T-helper 1 cell treated with Interleukin-12 subunit alpha and Interleukin-12 subunit beta and Interleukin-4 antibody, amounts not matched to agents 30 ng/mL and 1 ng/mL, for 36 hours (primary cell): ENCODE measurements around the gene PIGQ. TPM values are rescaled to one million over a fixed set of nuclear protein-coding genes. Genes with fewer than 3 reads are reported as not detected.
"Not testable (repeated sequence)": the region's sequence is repeated elsewhere in the genome, so short reads cannot be mapped to it uniquely, and the experiment has no call there.

Experiments
- intact Hi-C: fragments of 100-400 bp; cut with micrococcal nuclease; formaldehyde crosslinking; loops from one replicate; pipeline ENCODE4 v1.15.1; 2024
- total RNA-seq: library from RNA; stranded (reverse); gene quantifications from 2 replicates; pipeline ENCODE4 v1.2.3, GENCODE V29; 2022

PIGQ gene
- total RNA-seq, 1 donor from 2014 or later: 49.8 TPM

DNA sequence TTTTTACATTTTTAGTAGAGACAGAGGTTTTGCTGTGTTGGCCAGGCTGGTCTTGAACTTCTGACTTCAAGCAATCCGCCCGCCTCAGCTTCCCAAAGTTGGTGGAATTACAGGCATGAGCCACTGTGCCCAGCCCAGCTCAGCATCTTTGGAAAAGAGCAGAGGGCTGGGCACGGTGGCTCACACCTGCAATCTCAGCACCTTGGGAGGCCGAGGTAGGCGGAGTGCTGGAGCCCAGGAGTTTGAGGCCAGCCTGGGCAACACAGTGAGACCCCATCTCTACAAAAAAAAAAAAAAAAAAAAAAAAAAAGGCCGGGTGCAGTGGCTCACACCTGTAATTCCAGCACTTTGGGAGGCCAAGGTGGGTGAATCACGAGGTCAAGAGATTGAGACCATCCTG, 27.9 kb downstream of the PIGQ start:
- intact Hi-C loops: not testable (repeated sequence)

DNA sequence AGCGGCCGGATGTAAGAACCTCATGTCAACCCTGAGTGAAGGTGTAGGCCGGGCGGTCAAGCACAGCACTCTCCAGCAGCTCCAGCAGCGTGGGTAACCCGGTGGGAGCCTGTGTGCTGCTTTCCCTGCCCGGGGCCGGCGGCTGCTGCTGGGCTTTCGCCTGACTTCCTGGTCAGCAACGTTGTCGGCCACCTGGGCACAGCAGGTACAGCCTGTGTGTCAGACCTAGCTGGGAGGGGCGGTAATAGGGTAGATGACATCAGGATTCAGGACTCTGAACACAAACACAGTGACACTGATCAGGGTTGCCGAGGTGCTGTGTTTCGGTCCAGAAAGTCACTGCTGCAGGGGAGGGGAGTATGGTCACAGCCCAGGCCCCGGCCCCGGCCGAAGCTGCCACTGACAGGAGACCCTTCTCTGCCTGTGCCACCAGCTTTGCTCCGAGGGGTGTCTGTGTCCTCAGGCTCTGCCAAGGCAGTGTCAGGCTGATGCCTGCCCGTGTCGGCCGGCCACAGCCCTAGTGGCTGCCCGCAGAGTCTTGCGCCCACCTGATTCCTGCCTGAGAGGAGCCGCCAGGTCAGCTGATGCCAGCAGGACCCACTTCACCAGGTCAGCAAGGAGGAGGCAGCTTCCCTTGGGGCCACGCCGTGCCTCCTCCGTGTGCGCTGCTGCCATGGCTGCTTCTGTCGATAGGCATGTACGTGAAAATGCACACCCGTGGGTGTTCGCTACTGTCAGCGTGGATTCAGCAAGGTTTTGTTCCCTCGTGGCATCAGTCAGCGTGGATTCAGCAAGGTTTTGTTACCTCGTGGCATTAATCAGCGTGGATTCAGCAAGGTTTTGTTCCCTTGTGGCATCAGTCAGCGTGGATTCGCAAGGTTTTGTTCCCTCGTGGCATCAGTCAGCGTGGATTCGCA, 29.3 kb downstream of the PIGQ start:
- intact Hi-C loops: no loop called here

DNA sequence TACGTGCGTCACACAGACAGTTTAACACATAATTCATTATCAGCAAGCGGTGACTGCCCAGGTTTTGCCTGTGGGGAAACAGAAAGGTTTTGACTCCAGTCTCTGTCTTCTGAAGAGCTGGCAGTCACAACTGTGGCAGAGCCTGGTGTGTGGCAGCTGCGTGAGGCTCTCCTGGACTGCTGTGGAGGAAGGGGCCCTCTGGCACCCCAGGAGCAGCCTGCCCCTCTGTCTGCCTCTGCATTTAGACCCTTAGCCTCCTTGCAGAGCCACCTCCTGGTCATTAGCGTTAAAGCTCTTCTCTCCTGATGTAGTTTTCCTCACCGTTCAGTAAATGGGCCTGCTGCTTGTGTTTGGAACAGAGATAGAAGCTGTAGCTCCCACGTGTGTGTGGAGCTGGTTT, 31.0 kb downstream of the PIGQ start:
- intact Hi-C loops: no loop called here

DNA sequence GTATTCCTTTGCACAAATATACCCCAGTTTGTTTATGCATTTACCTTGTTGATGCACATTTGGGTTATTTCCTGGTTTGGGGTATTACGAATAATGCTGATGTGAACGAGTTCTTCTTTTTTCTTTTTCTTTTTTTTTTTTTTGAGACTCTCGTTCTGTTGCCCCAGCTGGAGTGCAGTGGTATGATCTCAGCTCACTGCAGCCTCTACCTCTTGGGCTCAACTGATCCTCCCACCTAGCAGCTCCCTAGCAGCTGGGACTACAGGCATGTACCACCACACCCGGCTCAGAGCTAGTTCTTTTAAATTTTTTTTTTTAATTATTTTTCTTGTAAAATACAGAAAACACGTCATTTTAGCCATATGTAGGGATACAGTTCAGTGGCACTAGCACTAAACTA, 34.2 kb downstream of the PIGQ start:
- intact Hi-C loops: no loop called here

DNA sequence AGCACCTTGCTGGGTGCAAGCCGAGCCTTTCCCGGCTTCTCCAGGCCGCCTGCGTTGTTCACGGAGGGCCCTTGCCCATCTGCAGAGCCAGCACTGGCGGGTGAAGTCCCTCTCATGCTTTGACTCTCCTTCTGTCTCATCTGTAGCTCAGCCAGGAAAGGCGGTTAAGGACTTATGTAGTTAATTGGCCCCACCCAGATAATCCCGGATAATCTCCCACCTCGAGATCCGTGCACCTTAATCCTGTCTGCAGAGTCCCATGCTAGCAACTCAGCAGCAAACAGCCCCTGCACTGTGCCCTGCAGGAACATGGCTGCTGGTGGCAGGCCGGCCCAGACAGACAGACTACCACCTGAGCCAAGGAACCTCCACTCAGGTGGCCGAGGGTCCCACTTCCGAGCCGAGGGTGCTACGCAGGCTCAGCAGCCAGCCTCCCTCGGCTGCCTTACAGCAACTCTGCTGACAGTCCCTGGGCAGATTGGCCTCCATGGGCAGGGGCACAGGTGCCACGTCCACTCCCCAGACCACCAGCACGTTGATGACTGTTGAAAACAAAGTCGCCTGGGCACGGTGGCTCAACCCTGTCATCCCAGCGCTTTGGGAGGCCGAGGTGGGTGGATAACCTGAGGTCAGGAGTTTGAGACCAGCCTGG, 37.0 kb downstream of the PIGQ start:
- intact Hi-C loops: no loop called here

DNA sequence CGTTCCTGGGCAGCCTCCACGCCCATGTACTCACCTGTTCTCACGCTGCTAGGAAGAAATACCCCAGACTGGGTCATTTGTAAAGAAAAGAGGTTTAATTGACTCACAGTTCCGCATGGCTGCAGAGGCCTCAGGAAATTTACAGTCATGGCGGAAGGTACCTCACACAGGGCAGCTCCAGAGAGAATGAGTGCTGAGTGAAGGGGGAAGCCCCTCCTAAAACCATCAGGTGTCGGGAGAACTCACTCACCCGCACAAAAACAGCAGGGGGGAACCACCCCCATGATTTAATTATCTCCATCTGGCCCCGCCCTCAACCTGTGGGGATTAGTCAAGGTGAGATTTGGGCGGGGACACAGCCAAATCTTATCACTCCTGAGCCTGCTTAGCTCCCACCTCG, 38.3 kb downstream of the PIGQ start:
- intact Hi-C loops: no loop called here

DNA sequence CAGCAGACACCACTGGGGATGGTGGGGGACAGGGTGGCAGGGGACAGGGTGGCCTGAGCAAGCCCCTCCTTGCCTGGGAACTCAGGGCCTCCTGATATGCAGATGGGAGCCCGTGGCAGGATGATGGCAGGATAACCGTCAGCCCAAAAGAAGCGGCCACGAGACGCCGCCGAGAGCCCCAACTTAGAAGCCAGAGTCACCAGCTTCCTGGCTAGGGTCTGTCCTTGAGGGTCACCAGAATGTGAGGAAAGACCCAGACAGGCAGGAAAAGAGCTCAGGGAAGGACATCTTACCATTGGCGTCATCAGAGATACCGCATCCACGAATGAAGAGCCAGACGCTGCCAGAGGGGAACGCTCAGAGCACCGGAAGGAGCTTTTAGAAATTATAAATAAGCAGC, 39.5 kb downstream of the PIGQ start:
- intact Hi-C loops: no loop called here

DNA sequence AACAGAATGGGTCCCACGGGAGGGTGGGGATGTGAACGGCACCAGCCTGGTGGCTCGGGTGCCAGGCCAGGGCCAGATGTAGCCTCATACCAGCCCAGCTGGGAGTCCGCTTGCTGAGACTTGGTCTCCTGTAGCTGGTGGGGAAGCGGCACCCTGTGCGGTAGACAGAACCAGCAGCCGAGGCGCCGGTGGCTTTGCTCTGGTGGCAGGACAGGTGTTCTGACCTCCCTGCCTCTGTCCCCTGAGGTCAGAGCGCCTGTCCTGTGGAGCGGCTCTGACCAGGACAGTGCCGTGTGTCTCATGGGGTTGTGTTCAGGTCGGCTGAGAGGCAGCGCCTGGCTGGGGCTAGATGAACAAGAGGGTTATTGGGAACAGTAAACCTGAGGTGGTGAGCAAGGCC, 40.2 kb downstream of the PIGQ start:
- intact Hi-C loops: loop anchor here (2.0 kb wide), 1 partner anchor 31 kb away; no protein-coding TSS in a partner anchor

DNA sequence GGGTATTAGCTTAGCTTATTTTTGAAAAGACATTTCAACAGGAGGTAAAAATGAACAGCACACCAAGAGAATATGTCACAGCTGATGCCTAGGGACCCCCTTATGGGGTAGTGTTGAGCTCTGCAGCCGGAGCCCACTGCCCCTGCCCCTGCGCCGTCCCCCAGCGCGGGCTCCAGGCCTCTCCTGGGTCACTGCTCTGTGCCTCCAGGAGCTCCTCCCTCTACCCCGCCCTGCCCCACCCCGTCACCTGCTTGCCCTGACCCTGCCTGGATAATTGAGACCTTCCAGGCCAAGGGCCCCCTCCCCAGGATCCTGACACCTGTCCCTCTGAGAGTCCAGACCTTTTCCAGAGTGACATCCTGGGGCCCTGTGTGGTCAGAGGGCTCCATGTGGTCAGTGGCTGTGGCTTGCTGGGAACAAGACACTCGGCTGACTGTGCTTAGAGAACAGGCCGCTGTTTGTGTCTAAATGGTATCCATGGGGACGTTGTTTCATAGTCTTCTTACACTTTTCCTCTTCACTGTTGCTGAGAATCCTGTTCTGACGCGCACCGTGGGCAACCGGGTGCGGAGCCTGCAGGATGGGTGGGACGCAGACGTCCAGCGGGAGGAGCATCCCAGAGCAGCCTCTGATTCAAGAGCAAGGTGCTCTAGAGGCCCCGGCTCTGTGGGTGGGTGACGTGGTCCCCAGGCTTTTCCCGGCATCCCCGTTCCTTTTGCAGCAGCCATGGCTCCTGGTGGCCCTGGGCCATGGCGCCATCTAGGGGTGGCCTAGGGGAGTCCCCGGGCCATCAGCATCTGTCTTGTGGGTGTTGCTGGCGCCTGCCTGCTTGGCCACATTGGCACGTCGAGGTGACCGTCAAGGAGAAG, 41.0 kb downstream of the PIGQ start:
- intact Hi-C loops: loop anchor here (2.0 kb wide), 1 partner anchor 32 kb away; no protein-coding TSS in a partner anchor

DNA sequence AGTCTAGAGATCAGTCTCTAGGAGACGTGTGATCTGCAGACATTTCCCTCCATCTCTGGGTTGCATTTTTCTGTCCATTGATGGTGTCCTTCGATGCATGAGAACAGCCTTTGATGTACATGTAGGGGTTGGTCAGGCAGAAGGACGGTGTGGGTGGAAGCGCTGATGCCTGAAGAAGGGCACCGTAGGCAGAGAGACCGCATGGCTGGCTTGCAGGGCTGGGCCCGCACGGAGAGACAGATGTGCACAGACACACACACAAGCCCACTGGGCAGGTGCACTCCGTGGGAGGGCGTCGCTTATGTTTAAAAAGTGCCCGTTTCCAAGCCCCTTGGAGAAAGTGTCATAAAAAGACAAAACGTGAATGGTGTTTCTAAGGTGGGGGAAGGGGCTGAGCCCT, 45.4 kb downstream of the PIGQ start:
- intact Hi-C loops: no loop called here

DNA sequence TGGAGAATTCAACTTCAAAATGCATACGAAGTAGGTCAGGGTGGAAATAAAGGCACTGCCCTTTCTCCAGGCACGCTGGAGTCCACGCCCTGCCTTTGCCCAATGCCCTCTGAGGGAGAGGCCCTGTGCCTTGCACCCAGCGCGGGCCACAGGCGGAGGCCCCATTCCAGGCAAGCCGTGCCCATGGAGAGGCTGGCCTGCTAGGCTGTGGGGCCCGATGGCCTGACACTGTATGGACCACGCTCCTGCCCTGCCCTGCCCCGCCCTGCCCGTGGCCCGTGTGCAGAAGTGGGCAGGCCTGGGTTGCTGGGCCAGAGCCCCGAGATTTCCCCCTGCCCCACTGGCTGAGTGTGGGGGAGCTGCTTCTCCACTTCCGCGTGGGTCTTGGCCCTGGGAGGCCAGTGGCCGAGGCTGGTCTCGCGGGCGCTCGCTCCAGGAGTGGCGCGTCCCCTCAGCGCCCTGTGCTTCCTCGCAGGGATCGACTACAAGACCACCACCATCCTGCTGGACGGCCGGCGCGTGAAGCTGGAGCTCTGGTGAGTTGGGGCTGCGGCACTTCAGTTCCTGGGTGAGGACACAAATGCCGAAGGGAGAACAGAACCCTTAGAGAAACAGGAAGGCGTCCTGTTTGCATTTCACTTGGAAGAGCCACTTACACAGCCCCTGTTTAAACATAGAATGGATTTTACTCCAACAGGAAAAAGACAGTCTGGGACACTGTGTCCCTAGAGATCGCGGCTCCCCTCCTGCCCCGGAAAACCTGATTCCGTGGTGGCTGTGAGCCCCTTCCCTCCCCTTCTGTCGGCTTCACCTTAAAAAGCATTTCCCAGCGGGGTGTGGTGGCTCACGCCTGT, 47.2 kb downstream of the PIGQ start:
- intact Hi-C loops: no loop called here

DNA sequence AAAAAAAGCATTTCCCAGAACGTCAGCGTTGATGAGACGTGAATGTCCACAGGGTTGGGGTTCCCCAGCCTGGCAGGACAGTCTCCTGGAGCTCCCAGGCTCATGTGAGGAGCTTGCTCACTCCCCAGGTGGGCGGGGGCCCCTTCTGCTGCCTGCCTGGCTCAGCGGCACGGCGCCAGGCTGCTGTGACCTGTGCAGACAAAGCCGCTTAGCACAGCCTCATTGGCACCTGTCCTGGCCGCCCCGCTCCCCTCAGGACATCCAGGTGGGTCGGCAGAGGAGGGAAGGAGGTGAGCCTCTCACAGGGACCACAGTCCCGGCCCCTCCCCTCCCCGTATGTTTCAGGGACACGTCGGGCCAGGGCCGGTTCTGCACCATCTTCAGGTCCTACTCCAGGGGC, 48.1 kb downstream of the PIGQ start:
- intact Hi-C loops: no loop called here

DNA sequence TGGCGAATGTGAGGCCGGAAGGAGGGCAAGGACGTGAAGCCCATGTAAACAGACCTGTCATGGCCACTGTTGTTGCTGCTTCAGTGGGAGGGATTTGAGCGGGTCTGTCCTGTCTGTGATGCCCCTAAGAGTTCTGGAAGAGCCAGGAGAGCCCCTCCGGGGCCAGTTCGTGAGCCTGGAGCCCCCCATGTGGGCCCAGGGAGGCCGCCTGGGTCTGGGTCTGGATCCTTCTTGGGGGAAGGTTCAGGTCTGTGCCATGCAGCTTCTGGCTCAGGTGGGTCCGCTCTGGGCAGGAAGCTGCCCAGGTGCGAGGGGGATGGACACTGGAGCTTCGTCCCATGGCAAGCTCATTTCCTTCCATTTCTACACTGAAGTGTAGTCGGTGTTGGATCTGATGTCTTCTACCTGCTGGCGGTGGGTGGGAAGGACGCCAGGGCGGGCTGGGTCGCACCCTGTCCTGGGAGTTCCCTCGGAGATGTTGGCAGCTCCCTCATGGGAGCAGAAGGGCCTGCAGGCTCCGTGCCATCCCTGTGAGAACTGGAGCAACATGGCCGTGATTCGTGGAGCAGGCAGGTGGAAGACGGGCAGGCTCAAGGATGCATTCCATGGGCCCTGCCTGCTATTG, 49.8 kb downstream of the PIGQ start:
- intact Hi-C loops: no loop called here

DNA sequence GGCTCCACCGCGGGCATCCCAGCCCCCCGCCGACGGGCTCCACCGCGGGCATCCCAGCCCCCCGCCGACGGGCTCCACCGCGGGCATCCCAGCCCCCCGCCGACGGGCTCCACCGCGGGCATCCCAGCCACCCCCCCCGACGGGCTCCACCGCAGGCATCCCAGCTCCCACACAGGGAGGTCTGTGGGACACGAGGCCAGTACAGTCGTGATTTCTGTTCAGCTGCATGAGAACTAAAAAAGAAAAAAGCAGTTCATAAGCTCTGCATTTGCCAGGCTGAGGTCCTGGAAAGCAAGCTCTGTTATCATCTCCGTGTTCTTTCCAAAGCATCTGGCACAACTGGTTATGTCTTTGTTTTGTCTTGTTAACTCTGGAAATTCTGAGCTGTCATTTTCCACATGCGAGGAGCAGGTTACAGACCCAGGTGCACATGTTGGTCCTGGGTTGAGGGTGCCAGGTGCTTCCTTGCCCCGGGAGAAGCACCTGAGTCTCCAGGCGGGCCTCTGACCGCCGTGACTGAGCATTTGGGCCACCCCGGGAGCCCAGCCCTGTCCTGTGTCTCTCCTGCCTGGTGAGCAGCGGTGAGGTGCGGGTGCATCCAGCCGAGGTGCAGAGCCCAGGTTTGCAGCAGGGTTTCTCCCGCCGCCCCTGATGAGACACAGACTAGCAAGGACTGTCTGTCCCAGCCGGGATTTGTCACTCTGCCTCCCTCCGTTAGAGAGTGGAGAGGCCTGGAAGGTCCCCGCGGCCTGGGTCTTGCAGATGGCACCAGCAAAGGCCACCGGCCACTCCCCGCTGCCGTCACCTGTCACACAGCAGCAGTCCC, 51.1 kb downstream of the PIGQ start:
- intact Hi-C loops: no loop called here

DNA sequence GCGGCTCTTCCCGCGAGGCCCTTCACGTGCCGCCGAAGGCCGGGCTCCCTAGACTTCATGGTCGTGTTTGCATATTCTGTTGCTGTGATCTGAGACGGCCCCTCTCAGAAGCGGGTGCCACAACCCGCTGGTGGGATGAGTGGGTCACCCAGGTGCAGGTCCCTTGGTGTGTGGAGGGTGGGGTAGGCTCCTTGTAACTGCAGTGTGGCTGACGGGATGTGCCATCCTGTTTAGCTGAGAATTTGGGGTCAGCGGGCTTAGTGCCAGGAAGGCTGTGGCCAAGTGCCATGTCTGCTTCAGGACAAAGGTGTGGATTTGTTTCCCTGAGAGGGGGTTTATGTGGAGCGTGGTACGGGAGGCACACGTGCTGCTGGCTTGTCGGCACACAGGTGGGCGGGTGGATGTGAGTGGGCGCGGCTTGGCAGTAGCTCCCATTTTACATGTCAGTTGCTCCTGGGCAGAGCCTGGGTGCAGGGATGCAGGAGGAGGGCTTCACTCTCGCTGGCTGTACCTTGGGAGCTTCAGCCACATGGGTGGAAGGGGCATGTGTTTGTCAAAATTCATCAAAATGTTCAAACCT, 51.8 kb downstream of the PIGQ start:
- intact Hi-C loops: no loop called here

DNA sequence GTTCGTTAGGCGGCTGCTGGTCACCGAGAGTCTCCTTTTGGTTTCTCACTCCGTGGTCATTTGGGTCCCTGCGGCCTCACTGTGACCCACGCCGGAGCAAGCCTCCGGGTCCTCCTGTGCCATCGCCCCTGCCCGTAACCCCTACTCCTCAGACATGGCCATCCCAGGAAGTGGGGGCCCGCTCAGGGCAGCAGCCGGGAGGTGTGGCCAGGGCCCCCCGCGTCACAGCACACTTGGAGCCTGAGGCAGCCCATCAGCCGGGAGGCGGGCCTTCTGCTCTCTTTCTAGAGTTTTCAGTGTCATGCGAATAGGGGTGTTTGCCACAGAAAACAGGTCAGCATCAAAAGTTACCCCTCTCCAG, 53.1 kb downstream of the PIGQ start:
- intact Hi-C loops: no loop called here

DNA sequence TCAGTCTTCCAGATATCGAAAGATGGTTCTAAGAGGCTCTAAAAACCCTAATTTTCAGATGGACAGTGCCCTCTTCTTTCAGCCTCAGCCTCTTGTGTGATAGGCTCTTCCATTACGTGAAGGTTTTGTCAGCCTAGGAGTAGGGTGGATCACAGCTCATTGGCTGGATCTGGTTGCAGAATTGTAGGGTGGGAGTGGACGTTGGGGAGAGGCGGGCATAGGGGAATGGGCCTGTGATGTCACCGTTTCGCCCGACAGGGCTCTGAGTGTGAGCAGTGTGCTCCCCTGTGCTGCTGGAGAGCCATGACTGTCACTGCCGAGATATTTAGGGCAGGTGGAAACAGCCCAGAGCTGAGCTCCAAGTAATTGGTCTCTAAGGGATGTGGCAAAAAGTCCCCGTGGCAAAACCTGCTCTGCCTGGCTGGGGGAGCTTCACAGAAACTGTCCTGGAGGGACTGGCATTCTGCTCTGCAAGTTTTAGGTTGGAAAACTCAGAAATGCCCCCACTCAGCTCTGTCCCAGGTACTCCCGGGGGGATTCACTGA, 54.8 kb downstream of the PIGQ start:
- intact Hi-C loops: no loop called here

DNA sequence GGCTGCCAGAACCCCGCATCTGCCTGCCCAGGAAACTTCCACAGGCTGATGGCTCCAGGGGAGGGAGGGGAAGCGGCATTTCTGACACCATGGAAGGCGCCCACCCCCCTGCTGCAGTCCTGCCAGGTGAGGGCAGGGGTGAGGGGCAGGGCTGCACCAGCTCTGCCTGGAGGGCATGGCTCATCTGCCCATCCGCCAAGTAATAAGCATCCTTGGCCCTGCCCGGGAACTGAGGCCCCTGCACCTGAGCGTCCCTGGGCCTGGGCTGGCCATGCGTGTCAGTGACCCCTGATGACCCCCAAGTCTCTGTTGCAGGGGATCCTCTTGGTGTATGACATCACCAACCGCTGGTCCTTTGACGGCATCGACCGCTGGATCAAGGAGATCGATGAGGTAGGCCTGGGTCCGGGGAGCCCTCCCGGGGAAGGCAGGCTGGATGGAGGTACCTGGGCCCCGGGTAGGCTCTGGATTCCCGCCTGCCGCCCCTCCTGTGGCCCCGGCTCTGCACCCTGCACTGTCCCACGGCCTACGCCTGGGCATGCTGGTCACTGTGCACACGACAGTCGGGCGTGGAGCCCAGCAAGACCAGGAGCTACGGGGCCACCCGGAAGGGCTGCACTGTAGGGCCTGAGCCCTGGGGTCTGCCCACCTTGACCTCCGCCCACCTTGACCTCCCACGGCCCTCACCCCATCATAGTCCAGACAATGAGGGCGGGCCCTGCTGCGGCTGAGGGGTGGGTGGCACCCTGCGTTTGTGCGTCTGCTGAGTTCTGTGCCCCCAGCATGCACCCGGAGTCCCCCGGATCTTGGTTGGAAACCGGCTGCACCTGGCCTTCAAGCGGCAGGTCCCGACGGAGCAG, 55.6 kb downstream of the PIGQ start:
- intact Hi-C loops: no loop called here
